ENCODE results near the gene AOC3.
"Not testable (repeated sequence)": the region's sequence is repeated elsewhere in the genome, so short reads cannot be mapped to it uniquely, and the experiment has no call there.

AOC3 gene

GRCh38 chr17:42894283-42895184 lies 43.5 kb downstream of the AOC3 start:
- DNase-seq (ENCODE audit: low read depth), result no peak

GRCh38 chr17:42895185-42895555 lies 44.2 kb downstream of the AOC3 start:
- DNase-seq (ENCODE audit: low read depth), result no peak

GRCh38 chr17:42898147-42898811 lies 47.3 kb downstream of the AOC3 start:
- DNase-seq (ENCODE audit: low read depth), result no peak

GRCh38 chr17:42899981-42900380 lies 49.0 kb downstream of the AOC3 start:
- DNase-seq (ENCODE audit: low read depth), result not testable (repeated sequence)

GRCh38 chr17:42900460-42901331 lies 49.7 kb downstream of the AOC3 start, which contains the start of gene G6PC1:
Gene G6PC1 (plus strand): TSS chr17:42900799. CDS start chr17:42900877, 78 bp downstream.
- DNase-seq (ENCODE audit: low read depth), result no peak

GRCh38 chr17:42901535-42902229 lies 50.7 kb downstream of the AOC3 start:
- DNase-seq (ENCODE audit: low read depth), result no peak

GRCh38 chr17:42904110-42904469 lies 53.1 kb downstream of the AOC3 start:
- DNase-seq (ENCODE audit: low read depth), result no peak

GRCh38 chr17:42906772-42907446 lies 55.9 kb downstream of the AOC3 start:
- DNase-seq (ENCODE audit: low read depth), result no peak
